LNCaP clone FGC (cell line): ENCODE results near the gene CACNA2D1.

ENCODE experiments used
- DNase-seq: peaks from one replicate; pipeline ENCODE4 v3.0.0-alpha.2; 2011; ENCODE audit warnings: low read depth
- H3K4me3 ChIP-seq: 2 replicates; pipeline ENCODE4 v1.5.1; 2011; ENCODE audit warnings: mild to moderate bottlenecking, low read depth, low read length, control low read depth
- TF ChIP-seq, protein P1 (sequence below): IDR thresholded peaks from 2 replicates; pipeline ENCODE4 v1.5.1; 2012; ENCODE audit warnings: mild to moderate bottlenecking; ENCODE audit not compliant: control insufficient read depth, insufficient read depth; ENCODE audit errors: extremely low read depth

Gene CACNA2D1

DNA sequence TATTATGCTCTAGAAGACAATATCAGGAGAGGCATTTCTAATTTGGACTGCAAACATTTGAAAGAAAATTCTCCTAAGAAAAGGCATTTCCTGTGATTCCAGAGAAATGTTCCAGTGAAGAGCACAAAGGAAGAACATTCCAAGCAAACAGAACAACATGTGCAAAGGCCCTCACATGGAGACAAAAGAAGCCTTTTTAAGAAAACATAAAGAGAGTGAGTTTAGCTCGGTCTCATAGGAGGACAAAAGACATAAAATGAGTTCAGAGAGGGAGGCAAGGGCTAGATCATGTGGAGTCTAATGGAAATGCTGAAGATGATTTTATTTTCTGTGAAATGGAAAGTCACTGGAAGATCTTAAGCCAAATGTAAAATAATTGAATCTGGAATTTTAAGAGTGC is 404.0 kb downstream of the CACNA2D1 start:
- no peak for DNase-seq
- H3K4me3 ChIP-seq: no peak overlapping the region
- TF ChIP-seq, protein P1, sequence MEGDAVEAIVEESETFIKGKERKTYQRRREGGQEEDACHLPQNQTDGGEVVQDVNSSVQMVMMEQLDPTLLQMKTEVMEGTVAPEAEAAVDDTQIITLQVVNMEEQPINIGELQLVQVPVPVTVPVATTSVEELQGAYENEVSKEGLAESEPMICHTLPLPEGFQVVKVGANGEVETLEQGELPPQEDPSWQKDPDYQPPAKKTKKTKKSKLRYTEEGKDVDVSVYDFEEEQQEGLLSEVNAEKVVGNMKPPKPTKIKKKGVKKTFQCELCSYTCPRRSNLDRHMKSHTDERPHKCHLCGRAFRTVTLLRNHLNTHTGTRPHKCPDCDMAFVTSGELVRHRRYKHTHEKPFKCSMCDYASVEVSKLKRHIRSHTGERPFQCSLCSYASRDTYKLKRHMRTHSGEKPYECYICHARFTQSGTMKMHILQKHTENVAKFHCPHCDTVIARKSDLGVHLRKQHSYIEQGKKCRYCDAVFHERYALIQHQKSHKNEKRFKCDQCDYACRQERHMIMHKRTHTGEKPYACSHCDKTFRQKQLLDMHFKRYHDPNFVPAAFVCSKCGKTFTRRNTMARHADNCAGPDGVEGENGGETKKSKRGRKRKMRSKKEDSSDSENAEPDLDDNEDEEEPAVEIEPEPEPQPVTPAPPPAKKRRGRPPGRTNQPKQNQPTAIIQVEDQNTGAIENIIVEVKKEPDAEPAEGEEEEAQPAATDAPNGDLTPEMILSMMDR: no peak

GRCh38 chr7:82036146-82036886 is 407.3 kb downstream of the CACNA2D1 start:
- TF ChIP-seq, protein P1: no peak
- H3K4me3 ChIP-seq: no peak overlapping the region
- DNase-seq: no peak

DNA sequence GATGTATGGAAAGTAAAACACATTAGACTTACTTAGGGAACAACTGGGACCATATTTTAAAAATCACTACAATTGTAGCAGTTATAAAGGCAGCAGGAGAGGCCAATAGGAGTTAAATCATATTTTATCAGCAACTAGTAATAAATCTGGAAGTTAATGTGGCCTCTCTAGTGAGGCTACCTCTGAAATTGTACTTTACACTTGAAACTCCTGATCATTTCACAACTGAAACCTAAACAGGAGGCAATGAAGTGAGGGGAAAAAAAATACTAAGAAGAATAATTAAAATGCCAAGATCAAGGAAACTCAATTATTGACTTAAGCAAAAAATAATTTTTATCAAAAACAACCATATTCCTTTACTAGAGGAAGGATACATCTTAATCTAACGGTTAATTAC is 408.1 kb downstream of the CACNA2D1 start:
- DNase-seq: no peak
- TF ChIP-seq, protein P1: no peak
- H3K4me3 ChIP-seq: no peak overlapping the region

- H3K4me3 ChIP-seq: no peak overlapping the region
- DNase-seq: no peak
- TF ChIP-seq, protein P1: no peak
Measured at GRCh38 chr7:82032901-82033300, 410.7 kb downstream of the CACNA2D1 start.

DNA sequence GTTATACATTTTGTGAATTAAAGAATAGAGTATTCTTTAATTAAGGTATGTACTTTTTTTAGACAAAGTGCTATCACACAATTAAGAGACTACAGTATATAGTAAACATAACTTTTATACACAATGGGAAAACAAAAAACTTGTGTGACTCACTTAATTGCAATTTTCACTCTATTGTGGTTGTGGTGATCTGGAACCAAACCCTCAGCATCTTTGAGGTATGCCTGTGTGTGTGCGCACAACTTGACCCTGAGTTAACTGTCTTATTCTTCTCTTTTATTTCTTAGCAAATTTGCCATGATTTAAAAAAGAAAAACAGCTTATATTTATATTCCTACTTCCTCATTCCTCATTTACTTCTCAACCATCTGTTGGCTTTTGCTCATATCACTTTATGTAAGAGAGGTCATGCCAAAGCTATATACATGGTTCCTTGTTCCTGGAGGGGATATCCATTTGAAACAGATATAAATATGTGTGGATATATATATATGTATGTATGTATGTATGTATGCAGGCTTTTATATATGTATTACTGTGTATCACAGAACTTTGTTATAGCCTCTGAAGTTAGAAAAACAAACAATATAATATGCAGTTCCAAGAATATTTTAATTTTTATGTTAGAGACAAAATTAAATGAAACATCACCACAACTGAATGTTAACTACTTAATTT is 414.2 kb downstream of the CACNA2D1 start:
- TF ChIP-seq, protein P1: no peak
- H3K4me3 ChIP-seq: no peak overlapping the region
- no peak for DNase-seq

DNA sequence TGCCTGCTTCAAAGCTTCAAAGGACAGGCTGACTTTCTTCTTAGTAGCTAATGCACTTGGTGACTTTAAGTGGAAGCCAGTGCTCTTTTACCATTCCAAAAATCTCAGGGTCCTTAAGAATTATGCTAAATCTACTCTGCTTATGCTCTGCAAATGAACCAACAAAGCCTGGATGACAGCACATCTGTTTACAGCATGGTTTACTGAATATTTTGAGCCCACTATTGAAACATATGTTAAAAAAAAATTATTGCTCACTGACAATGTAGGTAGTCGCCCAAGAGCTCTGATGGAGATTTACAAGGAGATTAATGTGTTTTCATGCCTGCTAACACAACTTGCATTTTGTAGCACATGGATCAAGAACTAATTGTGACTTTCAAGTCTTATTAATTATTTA is 415.5 kb downstream of the CACNA2D1 start:
- H3K4me3 ChIP-seq: no peak overlapping the region
- no peak for DNase-seq
- TF ChIP-seq, protein P1: no peak

GRCh38 chr7:82021713-82022112 is 421.9 kb downstream of the CACNA2D1 start:
- no peak overlapping the region for H3K4me3 ChIP-seq
- TF ChIP-seq, protein P1: no peak
- DNase-seq: no peak
